Measurements from ENCODE around the gene YY1.
"Not testable (repeated sequence)": the region's sequence is repeated elsewhere in the genome, so short reads cannot be mapped to it uniquely, and the experiment has no call there.

YY1 gene

DNA sequence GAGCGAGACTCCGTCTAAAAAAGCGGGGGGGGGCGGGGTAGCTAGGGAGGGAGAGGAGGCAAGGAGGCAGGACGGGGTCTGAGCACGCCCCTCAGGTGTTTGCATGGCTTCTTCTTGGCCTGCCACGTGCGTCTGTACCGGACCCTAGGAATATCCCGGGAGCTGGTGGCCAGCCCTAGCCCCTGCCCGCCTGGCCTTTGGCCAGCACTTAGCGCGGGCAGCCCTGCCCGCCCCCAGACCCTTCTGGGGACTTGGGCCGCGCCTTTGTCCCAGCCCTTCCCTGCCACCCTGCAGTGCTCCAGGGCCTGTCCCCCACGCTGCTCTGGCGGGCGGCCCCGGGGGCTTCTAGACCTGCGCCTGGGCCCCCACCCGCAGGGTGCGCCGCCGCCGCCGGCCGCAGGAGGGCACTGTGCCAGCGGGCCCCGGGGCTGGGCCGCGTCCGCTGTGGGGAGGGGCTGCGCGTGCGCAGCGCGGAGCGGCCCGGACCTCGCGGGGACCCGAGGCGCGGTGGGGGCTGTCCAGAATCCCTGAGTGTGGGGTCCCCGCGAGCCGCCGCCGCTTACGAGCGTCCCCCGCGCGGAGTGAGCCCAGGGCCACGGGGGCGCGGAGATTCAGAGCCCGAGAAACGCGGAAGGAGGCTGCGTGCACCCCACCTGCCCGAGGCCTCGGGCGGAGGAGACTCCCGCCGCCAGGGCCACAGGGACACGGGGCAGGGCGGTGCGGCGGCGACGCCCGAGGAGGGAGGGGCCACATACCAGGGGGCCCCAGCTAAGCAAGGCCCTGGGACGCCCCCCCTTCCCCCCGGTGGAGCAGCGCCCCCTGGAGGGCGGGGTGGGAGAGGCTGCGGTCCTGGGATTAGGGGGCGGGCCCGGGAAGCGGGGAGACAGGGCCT, 46.3 kb downstream of the YY1 start:
- peak; percentile 79 for DNase-seq

DNA sequence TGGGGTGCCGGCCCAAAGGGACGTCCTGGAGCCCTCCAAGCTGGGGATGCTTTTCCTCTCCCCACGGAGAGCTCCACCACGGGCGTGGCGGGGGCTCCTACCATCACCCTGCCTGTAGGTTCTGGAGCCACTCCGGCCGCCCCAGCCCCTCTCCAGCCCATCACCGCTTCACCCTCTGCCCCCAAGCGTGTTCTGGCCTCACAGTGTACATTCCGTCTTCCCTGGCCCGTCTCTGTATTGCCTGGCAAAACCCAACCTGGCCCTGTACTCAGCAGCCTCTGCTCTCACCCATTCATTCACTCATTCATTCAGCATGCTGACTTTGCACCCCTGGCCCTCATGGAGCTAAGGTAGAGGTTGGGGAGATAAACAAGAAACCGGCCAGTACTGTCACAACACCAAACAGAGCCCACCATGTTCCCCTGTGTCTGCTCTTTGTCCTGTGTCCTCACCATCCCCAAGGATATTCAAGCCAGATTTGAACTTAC, 47.0 kb downstream of the YY1 start:
- DNase-seq = no peak

GRCh38 chr14:100286484-100287191, 47.7 kb downstream of the YY1 start:
- DNase-seq = no peak

- no peak for DNase-seq
Observed at GRCh38 chr14:100287202-100287997, 48.5 kb downstream of the YY1 start.

GRCh38 chr14:100287998-100288295, 49.0 kb downstream of the YY1 start:
- not testable (repeated sequence) for DNase-seq

- no peak for DNase-seq
Observed at GRCh38 chr14:100288382-100289185, 49.6 kb downstream of the YY1 start.

- DNase-seq = no peak
Observed at GRCh38 chr14:100289916-100290606, 51.1 kb downstream of the YY1 start.

DNA sequence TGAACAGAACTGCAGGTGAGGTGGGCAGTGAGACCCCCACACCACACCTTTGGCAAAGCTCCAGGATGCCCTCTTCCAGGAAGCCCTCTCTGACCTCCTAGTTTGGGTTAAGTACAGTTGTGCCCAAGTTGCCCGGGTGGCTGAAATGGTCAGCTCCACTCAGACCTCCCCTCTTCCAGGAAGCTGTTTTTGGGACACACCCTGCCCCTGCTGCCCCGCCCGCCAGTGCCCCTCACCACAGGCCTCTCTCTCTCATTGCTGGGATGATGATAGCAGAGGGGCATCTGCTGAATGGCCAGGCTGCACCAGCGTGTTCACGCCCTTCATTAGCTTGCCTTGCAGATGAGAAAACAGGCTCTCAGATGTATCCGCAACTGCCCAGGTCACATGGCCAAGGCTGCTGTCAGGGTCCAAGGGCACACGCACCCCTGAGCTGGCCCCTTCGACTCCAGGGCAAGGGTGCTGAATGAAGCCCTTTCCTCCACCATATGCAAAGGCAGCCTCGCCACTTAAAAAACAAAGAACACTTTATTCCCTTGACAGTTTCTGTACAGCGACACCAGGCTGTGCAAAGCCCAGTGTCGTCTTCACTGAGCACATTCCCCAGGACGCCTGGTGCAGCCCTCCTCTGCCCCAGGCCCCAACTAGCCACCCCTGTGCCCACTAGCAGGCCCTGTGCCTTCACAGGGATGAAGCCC, 51.8 kb downstream of the YY1 start:
- no peak for DNase-seq

GRCh38 chr14:100291305-100292075, 52.5 kb downstream of the YY1 start:
- no peak for DNase-seq

DNA sequence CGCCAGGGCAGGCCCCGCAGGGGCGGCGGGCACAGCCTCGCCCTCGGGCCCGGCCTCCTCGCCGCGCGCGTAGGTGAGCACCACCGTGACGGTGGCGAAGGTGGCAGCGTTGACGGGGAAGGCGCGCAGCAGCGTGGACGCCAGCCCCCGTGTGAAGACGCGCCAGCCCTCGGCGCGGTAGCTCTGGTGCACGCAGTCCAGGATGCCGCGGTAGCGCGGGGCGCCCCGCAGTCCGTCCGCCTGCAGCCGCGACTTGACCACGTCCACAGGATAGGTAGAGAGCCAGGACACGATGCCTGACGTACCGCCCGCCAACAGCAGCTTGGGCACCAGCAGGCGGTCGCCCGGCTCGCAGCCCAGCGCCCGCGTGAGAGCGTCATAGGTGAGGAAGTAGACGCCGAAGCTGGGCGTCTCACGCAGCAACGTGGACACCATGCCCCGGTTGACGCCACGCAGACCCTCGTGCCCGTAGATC, 53.4 kb downstream of the YY1 start:
- no peak for DNase-seq

GRCh38 chr14:100292776-100293461, 54.0 kb downstream of the YY1 start:
- DNase-seq = no peak

GRCh38 chr14:100293497-100294212, 54.7 kb downstream of the YY1 start:
- no peak for DNase-seq

DNA sequence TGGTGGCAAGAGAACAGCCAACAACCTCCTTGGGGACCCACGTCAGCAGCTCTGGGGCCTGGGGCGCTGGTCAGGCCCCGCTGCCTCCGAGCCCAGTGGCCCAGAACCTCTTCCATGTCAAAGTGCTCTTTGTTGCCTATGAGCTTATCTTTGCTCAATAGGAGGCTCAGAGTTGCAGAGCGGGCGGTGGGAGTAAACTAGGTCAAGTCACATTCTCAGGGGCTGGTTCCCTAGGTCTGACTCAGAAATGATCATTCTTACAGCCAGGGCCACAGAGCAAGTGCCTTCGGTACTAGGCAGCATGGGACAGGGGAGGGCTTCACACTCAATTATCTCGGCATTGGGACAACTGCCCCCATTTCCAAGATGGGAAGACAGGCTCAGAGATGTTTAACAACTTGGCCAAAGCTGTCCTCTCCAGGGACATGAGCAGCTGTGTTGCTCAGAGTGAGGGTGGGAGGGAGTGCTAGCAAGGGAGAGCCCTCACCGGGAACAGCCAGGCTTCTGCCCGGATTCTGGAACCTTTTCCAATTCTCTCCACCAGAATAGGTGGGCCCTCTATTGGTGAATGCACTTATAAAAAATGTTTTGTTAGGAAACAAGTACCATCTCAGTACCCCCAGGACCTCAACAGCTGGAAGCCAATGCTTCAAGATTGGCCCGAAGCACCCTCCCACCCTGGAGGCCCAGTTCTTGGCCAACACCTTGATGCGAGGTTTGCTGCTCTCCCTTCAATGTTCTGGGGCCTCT, 55.4 kb downstream of the YY1 start:
- no peak for DNase-seq

- DNase-seq = no peak
Observed at GRCh38 chr14:100294963-100295330, 56.0 kb downstream of the YY1 start.

DNA sequence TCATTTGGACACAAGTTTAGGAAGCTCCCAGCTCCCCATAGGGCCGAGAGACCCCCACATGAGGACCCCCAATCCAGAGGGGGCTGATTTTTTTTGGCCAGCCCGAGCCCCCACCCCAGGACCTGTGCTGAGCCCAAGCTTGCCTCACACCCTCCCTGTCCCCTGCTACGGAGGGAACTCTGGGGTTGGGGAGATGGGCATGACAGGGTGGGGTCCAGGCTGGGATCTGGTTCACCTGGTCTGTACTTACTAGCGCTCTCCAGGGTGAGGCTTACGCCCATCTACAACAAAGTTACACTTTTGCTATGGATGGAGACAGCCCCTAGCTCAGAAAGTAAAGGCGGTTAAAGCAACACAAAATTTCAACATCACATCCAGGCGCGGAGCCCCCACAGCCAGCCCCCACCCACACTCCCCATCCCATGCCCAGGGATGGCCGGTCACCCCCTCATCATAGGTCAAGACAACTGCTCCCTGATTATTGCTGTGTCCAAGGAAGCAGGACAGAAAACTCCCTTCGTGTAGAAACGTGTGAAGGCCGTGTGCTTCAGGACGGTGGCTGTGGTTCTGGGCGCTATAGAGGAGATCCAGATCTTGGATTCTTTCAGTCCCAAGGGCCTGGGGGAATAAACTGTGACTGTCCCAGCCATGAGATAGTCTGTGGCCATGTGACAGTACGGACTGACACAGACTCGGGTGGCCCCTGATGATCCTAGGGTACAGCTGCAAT, 56.6 kb downstream of the YY1 start:
- no peak for DNase-seq

GRCh38 chr14:100296106-100296651, 57.2 kb downstream of the YY1 start:
- DNase-seq = no peak

- not testable (repeated sequence) for DNase-seq
Observed at GRCh38 chr14:100296729-100297128, 57.8 kb downstream of the YY1 start.
